HEK293 (cell line): Measurements from ENCODE around the gene KCNMB4.
A peak's percentile ranks its signal among the peaks of the same experiment; 100 is the strongest.

Experiments
- GLI2 ChIP-seq: fragments of 450-650 bp; formaldehyde crosslinking; IDR thresholded peaks from 2 replicates; pipeline ENCODE4; 2017; ENCODE audit warnings: missing biosample characterization, missing genetic modification characterization, low read depth, borderline replicate concordance
- HOXA7 ChIP-seq: sonication (generic); formaldehyde crosslinking; IDR thresholded peaks from 2 replicates; pipeline ENCODE4 v1.8.1; 2022; ENCODE audit warnings: missing genetic modification reagents, borderline replicate concordance
- HOXC10 ChIP-seq: sonication (generic); formaldehyde crosslinking; IDR thresholded peaks from 2 replicates; pipeline ENCODE4 v1.8.1; 2023; ENCODE audit warnings: mild to moderate bottlenecking, missing genetic modification reagents
- KLF17 ChIP-seq: fragments of 450-650 bp; formaldehyde crosslinking; IDR thresholded peaks from 2 replicates; pipeline ENCODE4 v1.5.1; 2016; ENCODE audit warnings: missing biosample characterization, missing genetic modification characterization
- MEIS1 ChIP-seq: sonication (generic); formaldehyde crosslinking; IDR thresholded peaks from 2 replicates; pipeline ENCODE4 v1.8.1; 2022; ENCODE audit warnings: missing genetic modification reagents, mild to moderate bottlenecking, borderline replicate concordance
- MYNN ChIP-seq: fragments of 450-650 bp; formaldehyde crosslinking; IDR thresholded peaks from 2 replicates; pipeline ENCODE4 v1.5.1; 2016; ENCODE audit warnings: missing biosample characterization, missing genetic modification characterization, borderline replicate concordance
- SP7 ChIP-seq: fragments of 450-650 bp; formaldehyde crosslinking; IDR thresholded peaks from 2 replicates; pipeline ENCODE4 v1.5.1; 2016; ENCODE audit warnings: missing biosample characterization, missing genetic modification characterization
- TRIM28 ChIP-seq: IDR thresholded peaks from 2 replicates; pipeline ENCODE4 v1.6.1; 2011; ENCODE audit warnings: low read length, control low read depth, borderline replicate concordance
- ZBTB10 ChIP-seq: fragments of 450-650 bp; formaldehyde crosslinking; IDR thresholded peaks from 2 replicates; pipeline ENCODE4 v1.5.1; 2016; ENCODE audit warnings: missing biosample characterization, missing genetic modification characterization
- ZNF155 ChIP-seq: fragments of 450-650 bp; formaldehyde crosslinking; IDR thresholded peaks from 2 replicates; pipeline ENCODE4 v1.5.1; 2016; ENCODE audit warnings: missing biosample characterization, missing genetic modification characterization
- ZNF18 ChIP-seq: fragments of 450-650 bp; formaldehyde crosslinking; IDR thresholded peaks from 2 replicates; pipeline ENCODE4 v1.5.1; 2016; ENCODE audit warnings: missing biosample characterization, missing genetic modification characterization
- ZNF221 ChIP-seq: fragments of 450-650 bp; formaldehyde crosslinking; IDR thresholded peaks from 2 replicates; pipeline ENCODE4 v1.5.1; 2017; ENCODE audit warnings: missing biosample characterization, missing genetic modification characterization, borderline replicate concordance
- ZNF223 ChIP-seq: fragments of 450-650 bp; formaldehyde crosslinking; IDR thresholded peaks from 2 replicates; pipeline ENCODE4 v1.5.1; 2016; ENCODE audit warnings: missing biosample characterization, missing genetic modification characterization
- ZNF23 ChIP-seq: fragments of 450-650 bp; formaldehyde crosslinking; IDR thresholded peaks from 2 replicates; pipeline ENCODE4 v1.5.1; 2016; ENCODE audit warnings: missing biosample characterization, missing genetic modification characterization, borderline replicate concordance
- ZNF274 ChIP-seq, 2 experiments: fragments of 200-500 bp in 1 of 2; fragments of 450-650 bp in 1 of 2; sonication (Bioruptor generic) in 1 of 2; formaldehyde crosslinking in 1 of 2; IDR thresholded peaks; 2 replicates each; pipeline versions ENCODE4 v1.5.1 to v1.6.1; 2014 to 2016; ENCODE audit warnings: borderline replicate concordance in 1 of 2, inconsistent platforms in 1 of 2, low read length in 1 of 2, missing biosample characterization in 1 of 2, missing genetic modification characterization in 1 of 2
- ZNF280D ChIP-seq: fragments of 450-650 bp; formaldehyde crosslinking; IDR thresholded peaks from 2 replicates; pipeline ENCODE4 v1.5.1; 2016; ENCODE audit warnings: missing biosample characterization, missing genetic modification characterization
- ZNF354C ChIP-seq: fragments of 450-650 bp; formaldehyde crosslinking; IDR thresholded peaks from 2 replicates; pipeline ENCODE4 v1.5.1; 2016; ENCODE audit warnings: missing biosample characterization, missing genetic modification characterization, low read depth, borderline replicate concordance
- ZNF423 ChIP-seq: fragments of 450-650 bp; formaldehyde crosslinking; IDR thresholded peaks from 2 replicates; pipeline ENCODE4 v1.5.1; 2016; ENCODE audit warnings: missing biosample characterization, missing genetic modification characterization
- ZNF473 ChIP-seq: fragments of 450-650 bp; formaldehyde crosslinking; IDR thresholded peaks from 2 replicates; pipeline ENCODE4 v1.5.1; 2017; ENCODE audit warnings: missing biosample characterization, missing genetic modification characterization
- ZNF501 ChIP-seq: fragments of 450-650 bp; formaldehyde crosslinking; IDR thresholded peaks from 2 replicates; pipeline ENCODE4 v1.5.1; 2016; ENCODE audit warnings: missing biosample characterization, missing genetic modification characterization
- ZNF623 ChIP-seq: fragments of 450-650 bp; formaldehyde crosslinking; IDR thresholded peaks from 2 replicates; pipeline ENCODE4 v1.5.1; 2016; ENCODE audit warnings: missing biosample characterization, missing genetic modification characterization
- ZNF629 ChIP-seq: fragments of 450-650 bp; formaldehyde crosslinking; IDR thresholded peaks from 2 replicates; pipeline ENCODE4 v1.5.1; 2017; ENCODE audit warnings: missing biosample characterization, missing genetic modification characterization
- ZNF645 ChIP-seq: fragments of 450-650 bp; formaldehyde crosslinking; IDR thresholded peaks from 2 replicates; pipeline ENCODE4; 2016; ENCODE audit warnings: missing biosample characterization, missing genetic modification characterization
- ZNF692 ChIP-seq: fragments of 450-650 bp; formaldehyde crosslinking; IDR thresholded peaks from 2 replicates; pipeline ENCODE4 v1.5.1; 2016; ENCODE audit warnings: missing biosample characterization, missing genetic modification characterization
- ZNF701 ChIP-seq: fragments of 450-650 bp; formaldehyde crosslinking; IDR thresholded peaks from 2 replicates; pipeline ENCODE4 v1.5.1; 2016; ENCODE audit warnings: missing biosample characterization, missing genetic modification characterization
- ZNF76 ChIP-seq: fragments of 450-650 bp; formaldehyde crosslinking; IDR thresholded peaks from 2 replicates; pipeline ENCODE4; 2016; ENCODE audit warnings: low read depth, missing biosample characterization, missing genetic modification characterization, borderline replicate concordance
- ZNF776 ChIP-seq: fragments of 450-650 bp; formaldehyde crosslinking; IDR thresholded peaks from 2 replicates; pipeline ENCODE4 v1.5.0; 2017; ENCODE audit warnings: missing biosample characterization, missing genetic modification characterization, borderline replicate concordance
- ZNF785 ChIP-seq: fragments of 450-650 bp; formaldehyde crosslinking; IDR thresholded peaks from 2 replicates; pipeline ENCODE4 v1.5.1; 2016; ENCODE audit warnings: missing biosample characterization, missing genetic modification characterization

KCNMB4 gene

GRCh38 chr12:70365648-70366518 lies at the start of gene KCNMB4 (continued):
- TF ChIP-seq ZNF280D (tag by site-specific recombination) (no peak), ZNF785 (tag by site-specific recombination) (no peak), ZNF692 (tag by site-specific recombination) (no peak), MYNN (tag by site-specific recombination) (no peak), ZNF23 (tag by site-specific recombination) (no peak), HOXA7 (CRISPR knock-in tag) (no peak), MEIS1 (CRISPR knock-in tag) (no peak), ZNF501 (tag by site-specific recombination) (no peak), ZNF645 (tag by site-specific recombination) (no peak), ZNF76 (tag by site-specific recombination) (peak; percentile 33; the same call in 1 of the 2 replicates), ZNF701 (tag by site-specific recombination) (no peak), TRIM28 (no peak), ZNF155 (no peak), ZNF623 (no peak), GLI2 (no peak), ZNF776 (no peak), ZNF274 (IDR thresholded peaks at IDR 0.05; ENCODE audit: low read length) (no peak), ZNF274 (tag by site-specific recombination; IDR thresholded peaks at IDR 0.05; ENCODE audit: borderline replicate concordance) (no peak), SP7 (tag by site-specific recombination) (peak; percentile 72), HOXC10 (CRISPR knock-in tag) (no peak), ZNF354C (tag by site-specific recombination) (no peak), ZNF473 (no peak), ZNF221 (tag by site-specific recombination) (no peak), ZNF18 (tag by site-specific recombination) (0 out of 2 replicates have a peak, but pooled peaks have one; percentile 16), ZNF423 (tag by site-specific recombination) (peak; percentile 91), ZNF629 (no peak), ZBTB10 (no peak), KLF17 (tag by site-specific recombination) (peak; percentile 84), ZNF223 (tag by site-specific recombination) (no peak)
